NT2/D1 (cell line): ENCODE results near the gene MFSD6.

Experiments
- DNase-seq: peaks from one replicate; pipeline ENCODE4 v3.0.0-alpha.2; 2011; ENCODE audit warnings: low read depth, low spot score
- H3K27me3 ChIP-seq: 2 replicates; pipeline ENCODE4 v1.6.0; 2011; ENCODE audit warnings: mild to moderate bottlenecking; ENCODE audit not compliant: insufficient read length, insufficient read depth
- H3K36me3 ChIP-seq: 2 replicates; pipeline ENCODE4 v1.6.1; 2011; ENCODE audit warnings: mild to moderate bottlenecking, low read length, mixed read lengths; ENCODE audit not compliant: insufficient read depth, insufficient read length
- H3K4me1 ChIP-seq: 2 replicates; pipeline ENCODE4 v1.5.1; 2011; ENCODE audit not compliant: insufficient read depth, insufficient read length
- H3K4me3 ChIP-seq: 2 replicates; pipeline ENCODE4 v1.5.1; 2011; ENCODE audit warnings: low read depth; ENCODE audit not compliant: insufficient read length
- H3K9ac ChIP-seq: 2 replicates; pipeline ENCODE4 v1.6.0; 2011; ENCODE audit warnings: low read depth; ENCODE audit not compliant: insufficient read length
- H3K9me3 ChIP-seq: 2 replicates; pipeline ENCODE4 v1.5.1; 2011; ENCODE audit warnings: mild to moderate bottlenecking, low read length; ENCODE audit not compliant: insufficient read depth
- SUZ12 ChIP-seq: IDR thresholded peaks from 2 replicates; pipeline ENCODE4 v1.6.1; 2011; ENCODE audit not compliant: insufficient read length, insufficient read depth; ENCODE audit errors: extremely low read depth
- YY1 ChIP-seq: IDR thresholded peaks from 2 replicates; pipeline ENCODE4 v1.6.1; 2011; ENCODE audit not compliant: insufficient read length, insufficient read depth
- ZNF274 ChIP-seq: IDR thresholded peaks from 2 replicates; pipeline ENCODE4 v1.6.1; 2011; ENCODE audit warnings: mild to moderate bottlenecking, low read depth, low read length

The MFSD6 gene

GRCh38 chr2:190540048-190540447 lies 131.9 kb downstream of the MFSD6 start:
- H3K4me1 ChIP-seq, result no peaks in the 10 kb centered on the region
- DNase-seq, result no peak
- H3K9me3 ChIP-seq, result peaks cover 54% of the 10 kb centered on the region
- no peak for TF ChIP-seq YY1
- TF ChIP-seq ZNF274, result no peak
- TF ChIP-seq SUZ12, result no peak
- H3K36me3 ChIP-seq, result no peaks in the 10 kb centered on the region
- no peaks in the 10 kb centered on the region for H3K27me3 ChIP-seq
- no peak overlapping the region for H3K9ac ChIP-seq
- no peak overlapping the region for H3K4me3 ChIP-seq

GRCh38 chr2:190545093-190545492 lies 136.9 kb downstream of the MFSD6 start:
- TF ChIP-seq SUZ12, result no peak
- no peak for TF ChIP-seq YY1
- no peak for TF ChIP-seq ZNF274
- no peak overlapping the region for H3K9ac ChIP-seq
- no peak overlapping the region for H3K4me3 ChIP-seq

GRCh38 chr2:190545555-190546385 lies 137.6 kb downstream of the MFSD6 start:
- Histone ChIP-seq H3K9ac (no peak overlapping the region), H3K4me3 (no peak overlapping the region), H3K4me1 (no peaks in the 10 kb centered on the region), H3K27me3 (no peaks in the 10 kb centered on the region), H3K9me3 (peaks cover 15% of the 10 kb centered on the region), H3K36me3 (no peaks in the 10 kb centered on the region)
- no peak for TF ChIP-seq ZNF274
- TF ChIP-seq SUZ12, result no peak
- no peak for TF ChIP-seq YY1
- DNase-seq, result no peak

More at GRCh38 chr2:190545093-190545492, 136.9 kb downstream of the MFSD6 start:
- no peak for DNase-seq
- Histone ChIP-seq H3K9me3 (peaks cover 22% of the 10 kb centered on the region), H3K36me3 (no peaks in the 10 kb centered on the region), H3K27me3 (no peaks in the 10 kb centered on the region), H3K4me1 (no peaks in the 10 kb centered on the region)

- TF ChIP-seq YY1 (no peak), ZNF274 (no peak), SUZ12 (no peak)
- H3K9me3 ChIP-seq, result peaks cover 5% of the 10 kb centered on the region
- H3K9ac ChIP-seq, result no peak overlapping the region
- H3K4me1 ChIP-seq, result no peaks in the 10 kb centered on the region
- H3K36me3 ChIP-seq, result no peaks in the 10 kb centered on the region
- H3K27me3 ChIP-seq, result no peaks in the 10 kb centered on the region
- no peak overlapping the region for H3K4me3 ChIP-seq
- DNase-seq, result no peak
Measured at GRCh38 chr2:190546734-190547133, 138.6 kb downstream of the MFSD6 start.

GRCh38 chr2:190547886-190548285 lies 139.7 kb downstream of the MFSD6 start:
- H3K9me3 ChIP-seq, result no peaks in the 10 kb centered on the region
- H3K4me1 ChIP-seq, result no peaks in the 10 kb centered on the region
- no peaks in the 10 kb centered on the region for H3K27me3 ChIP-seq
- no peak for TF ChIP-seq ZNF274
- no peak for TF ChIP-seq SUZ12
- no peak for TF ChIP-seq YY1
- H3K9ac ChIP-seq, result no peak overlapping the region
- H3K4me3 ChIP-seq, result no peak overlapping the region
- no peak for DNase-seq
- H3K36me3 ChIP-seq, result no peaks in the 10 kb centered on the region

- Histone ChIP-seq H3K27me3 (no peaks in the 10 kb centered on the region), H3K9ac (no peak overlapping the region), H3K36me3 (no peaks in the 10 kb centered on the region), H3K4me1 (no peaks in the 10 kb centered on the region), H3K9me3 (no peaks in the 10 kb centered on the region), H3K4me3 (no peak overlapping the region)
- no peak for DNase-seq
- TF ChIP-seq YY1 (no peak), ZNF274 (no peak), SUZ12 (no peak)
Measured at GRCh38 chr2:190550137-190550536, 142.0 kb downstream of the MFSD6 start.
